HAP-1 (cell line): ENCODE results near the gene PCNX2.

ENCODE experiments used
- DNase-seq, 2 experiments: peaks; one replicate each; pipeline ENCODE4 v3.0.0-alpha.2; 2016 to 2020; ENCODE audit warnings: low spot score in 2 of 2
- H3K27me3 ChIP-seq: fragments of 250-450 bp; sonication (Bioruptor Pico); 2 replicates; pipeline ENCODE4 v1.5.1; 2020; ENCODE audit warnings: low read depth, mild to moderate bottlenecking, moderate library complexity
- H3K36me3 ChIP-seq: fragments of 250-450 bp; sonication (Bioruptor Pico); replicated peaks from 2 replicates; pipeline ENCODE4 v1.5.1; 2020; ENCODE audit warnings: mild to moderate bottlenecking
- H3K4me1 ChIP-seq: fragments of 250-450 bp; sonication (Bioruptor Pico); 2 replicates; pipeline ENCODE4 v1.5.1; 2020; ENCODE audit warnings: mild to moderate bottlenecking
- H3K4me3 ChIP-seq: fragments of 250-450 bp; sonication (Bioruptor Pico); 2 replicates; pipeline ENCODE4 v1.5.1; 2020; ENCODE audit warnings: mild to moderate bottlenecking, moderate library complexity
- H3K9me3 ChIP-seq: fragments of 250-450 bp; sonication (Bioruptor Pico); 2 replicates; pipeline ENCODE4 v1.5.1; 2020; ENCODE audit warnings: mild to moderate bottlenecking, moderate library complexity
- in situ Hi-C: fragments of 300-500 bp; cut with MboI; formaldehyde crosslinking; loops from 3 replicates; pipeline ENCODE4 v1.14.3; 2020; ENCODE audit warnings: low sequenced_read_pairs, inconsistent platforms, mixed read lengths

The PCNX2 gene

GRCh38 chr1:232982238-232982944 is 313.1 kb downstream of the PCNX2 start:
- Histone ChIP-seq H3K9me3 (no peaks in the 10 kb centered on the region), H3K4me1 (no peaks in the 10 kb centered on the region), H3K27me3 (no peaks in the 10 kb centered on the region), H3K36me3 (0 out of 2 replicates have a peak, but pooled peaks cover 3% of the 10 kb centered on the region), H3K4me3 (no peak overlapping the region)
- DNase-seq: no peak
- in situ Hi-C loops: no loop called here

DNA sequence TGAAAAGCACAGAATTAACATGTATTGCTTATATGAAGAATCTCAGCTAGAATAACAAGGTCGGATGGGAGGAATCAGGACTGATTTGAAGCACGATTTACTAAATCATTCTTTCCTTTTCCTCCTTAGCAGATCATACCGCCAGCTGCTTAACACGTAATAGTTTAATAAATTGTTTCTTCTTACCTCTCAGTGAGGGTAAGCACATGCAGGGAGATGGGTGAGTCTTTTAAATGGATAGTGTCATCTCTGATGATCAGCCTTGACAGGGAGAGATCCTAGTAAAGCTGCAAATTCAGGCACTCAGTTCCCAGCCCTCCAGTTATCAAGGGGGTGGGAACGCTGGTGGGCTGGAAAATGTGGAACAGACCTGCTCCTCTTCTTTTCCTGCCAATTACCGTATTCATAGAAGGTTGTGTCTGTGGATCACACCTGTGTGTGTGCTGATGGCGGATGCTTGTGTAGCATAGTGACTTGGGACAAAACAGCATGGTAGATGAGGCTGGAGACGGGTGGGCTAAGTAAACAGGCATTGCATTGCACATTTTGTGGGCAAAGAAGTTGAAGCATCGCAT is 314.5 kb downstream of the PCNX2 start:
- Histone ChIP-seq H3K36me3 (peaks cover 10% of the 10 kb centered on the region; the same call in 1 of the 2 replicates), H3K4me1 (no peaks in the 10 kb centered on the region)

DNA sequence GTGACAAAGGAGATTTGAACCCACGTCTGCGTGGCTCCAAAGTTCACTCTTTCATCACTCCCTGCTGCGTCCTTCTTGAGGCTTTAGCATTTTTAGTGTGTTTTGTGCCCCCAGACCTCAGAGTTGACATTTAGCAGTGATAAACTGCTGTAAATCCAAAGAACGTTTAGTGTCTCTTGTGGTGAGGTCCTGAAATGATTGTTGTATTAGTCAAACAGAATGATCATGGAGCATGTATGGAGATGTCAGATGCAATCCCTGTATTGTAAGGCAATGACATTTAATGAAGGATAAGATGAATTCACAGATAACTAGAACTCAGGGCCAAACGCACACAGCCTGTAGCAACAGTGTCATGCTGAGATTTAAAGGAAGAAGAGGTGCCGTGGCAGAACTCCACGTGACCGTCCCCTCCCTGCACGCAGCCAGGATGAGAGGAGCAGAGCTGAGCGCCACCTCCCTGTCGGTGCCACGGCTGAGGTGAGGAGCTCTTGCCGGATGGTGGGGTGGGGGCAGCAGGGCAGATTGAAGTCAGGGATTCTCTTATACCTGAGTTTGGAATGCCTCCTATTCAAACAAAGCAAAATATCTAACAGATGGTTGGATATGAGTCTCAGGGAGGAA is 315.1 kb downstream of the PCNX2 start:
- Histone ChIP-seq H3K9me3 (no peaks in the 10 kb centered on the region), H3K36me3 (peaks cover 11% of the 10 kb centered on the region), H3K4me3 (no peak overlapping the region), H3K4me1 (no peaks in the 10 kb centered on the region), H3K27me3 (no peaks in the 10 kb centered on the region)
- in situ Hi-C loops: no loop called here
- no peak for DNase-seq

More for the DNA sequence above, 314.5 kb downstream of the PCNX2 start:
- in situ Hi-C loops: no loop called here
- no peaks in the 10 kb centered on the region for H3K9me3 ChIP-seq
- no peaks in the 10 kb centered on the region for H3K27me3 ChIP-seq
- H3K4me3 ChIP-seq: no peak overlapping the region
- DNase-seq: no peak

DNA sequence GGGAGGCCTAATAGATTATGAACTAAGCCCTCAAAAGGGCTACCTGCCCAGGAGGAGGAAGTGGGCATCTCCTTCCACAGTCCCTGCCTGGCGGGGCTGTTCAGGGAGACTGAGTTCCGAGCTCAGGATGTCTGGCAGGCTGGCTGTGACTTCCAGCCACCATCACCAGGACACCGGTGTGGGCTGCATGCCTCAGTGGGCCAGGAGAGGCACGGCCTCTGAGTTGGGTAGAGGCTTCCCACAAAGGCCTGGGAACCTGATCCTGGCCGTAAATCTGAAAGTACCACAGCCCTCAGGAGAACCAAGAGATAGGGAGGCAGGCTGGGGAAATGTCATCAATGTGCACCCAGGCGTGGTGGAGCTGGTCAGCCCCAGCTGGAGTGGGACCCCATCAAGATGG is 316.0 kb downstream of the PCNX2 start:
- Histone ChIP-seq H3K27me3 (no peaks in the 10 kb centered on the region), H3K4me1 (no peaks in the 10 kb centered on the region), H3K9me3 (no peaks in the 10 kb centered on the region), H3K36me3 (peaks cover 15% of the 10 kb centered on the region), H3K4me3 (no peak overlapping the region)
- in situ Hi-C loops: no loop called here
- DNase-seq: no peak

DNA sequence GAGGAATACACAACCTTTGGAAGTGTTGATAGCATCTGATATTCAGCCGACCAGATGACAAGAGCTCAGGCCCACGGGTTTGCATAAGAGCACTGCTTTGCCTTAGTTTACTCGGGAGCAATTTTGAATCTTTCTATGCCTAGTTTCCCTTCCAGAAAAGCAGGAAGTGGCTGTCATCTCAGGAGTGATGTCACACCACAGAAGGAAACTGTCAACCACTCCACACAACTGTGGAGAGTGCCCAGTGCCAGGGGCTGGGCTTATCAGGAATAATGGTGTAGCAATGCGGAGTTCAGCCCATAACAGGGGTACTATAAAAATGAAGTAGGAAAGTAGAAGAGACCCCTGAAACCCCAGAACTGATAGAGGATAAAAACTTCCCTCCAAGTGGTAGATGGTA is 316.7 kb downstream of the PCNX2 start:
- Histone ChIP-seq H3K9me3 (0 out of 2 replicates have a peak, but pooled peaks cover 3% of the 10 kb centered on the region), H3K36me3 (peaks cover 20% of the 10 kb centered on the region), H3K27me3 (no peaks in the 10 kb centered on the region), H3K4me1 (no peaks in the 10 kb centered on the region), H3K4me3 (no peak overlapping the region)
- no peak for DNase-seq
- in situ Hi-C loops: no loop called here

DNA sequence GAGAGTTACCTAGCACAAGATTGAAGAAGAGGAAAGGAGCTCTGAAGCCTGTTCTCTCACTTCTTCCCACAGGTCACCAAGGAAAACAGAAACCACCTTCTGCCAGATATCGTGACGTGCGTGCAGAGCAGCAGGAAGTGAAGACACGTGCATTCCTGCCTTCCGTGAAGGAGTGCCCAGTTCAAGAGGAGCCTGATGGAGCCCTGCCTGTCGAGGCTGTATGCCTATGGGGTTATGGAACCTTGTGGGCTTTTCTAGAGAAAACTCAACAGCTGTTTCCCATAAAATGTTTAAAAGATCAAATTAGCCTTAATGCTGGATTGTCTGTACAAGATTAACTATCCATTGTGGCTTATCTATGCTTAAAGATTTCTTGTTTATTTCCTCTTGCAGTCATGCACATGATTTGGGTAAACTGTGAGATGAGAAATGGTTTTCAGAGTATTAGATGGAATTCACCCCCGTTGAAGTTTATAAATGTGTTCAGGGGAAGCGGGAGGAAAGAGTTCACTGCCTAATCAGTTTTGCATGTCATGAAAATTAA is 317.4 kb downstream of the PCNX2 start:
- 0 out of 2 replicates have a peak, but pooled peaks cover 3% of the 10 kb centered on the region for H3K9me3 ChIP-seq
- no peaks in the 10 kb centered on the region for H3K27me3 ChIP-seq
- no peak for DNase-seq
- peaks cover 26% of the 10 kb centered on the region for H3K36me3 ChIP-seq
- in situ Hi-C loops: no loop called here
- H3K4me3 ChIP-seq: no peak overlapping the region
- H3K4me1 ChIP-seq: no peaks in the 10 kb centered on the region

DNA sequence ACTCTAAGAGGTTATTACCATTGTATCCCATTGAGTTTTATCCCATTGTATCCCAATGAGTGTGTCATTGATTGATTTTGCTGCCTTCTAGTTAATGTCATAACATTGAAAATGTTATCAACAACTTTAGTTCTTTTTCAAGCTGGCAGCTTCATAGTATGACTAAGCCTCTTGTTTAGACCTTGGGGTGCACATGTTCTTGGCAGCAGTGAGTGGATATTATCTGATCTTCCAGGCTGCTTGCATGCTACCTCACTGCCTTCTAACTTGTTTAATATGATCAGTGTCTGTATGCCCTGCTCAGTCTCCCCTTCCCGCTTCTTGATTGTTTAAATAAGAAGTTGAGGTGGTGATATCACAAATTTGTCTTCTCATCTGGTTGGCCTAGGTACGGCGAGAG is 320.6 kb downstream of the PCNX2 start:
- in situ Hi-C loops: no loop called here

DNA sequence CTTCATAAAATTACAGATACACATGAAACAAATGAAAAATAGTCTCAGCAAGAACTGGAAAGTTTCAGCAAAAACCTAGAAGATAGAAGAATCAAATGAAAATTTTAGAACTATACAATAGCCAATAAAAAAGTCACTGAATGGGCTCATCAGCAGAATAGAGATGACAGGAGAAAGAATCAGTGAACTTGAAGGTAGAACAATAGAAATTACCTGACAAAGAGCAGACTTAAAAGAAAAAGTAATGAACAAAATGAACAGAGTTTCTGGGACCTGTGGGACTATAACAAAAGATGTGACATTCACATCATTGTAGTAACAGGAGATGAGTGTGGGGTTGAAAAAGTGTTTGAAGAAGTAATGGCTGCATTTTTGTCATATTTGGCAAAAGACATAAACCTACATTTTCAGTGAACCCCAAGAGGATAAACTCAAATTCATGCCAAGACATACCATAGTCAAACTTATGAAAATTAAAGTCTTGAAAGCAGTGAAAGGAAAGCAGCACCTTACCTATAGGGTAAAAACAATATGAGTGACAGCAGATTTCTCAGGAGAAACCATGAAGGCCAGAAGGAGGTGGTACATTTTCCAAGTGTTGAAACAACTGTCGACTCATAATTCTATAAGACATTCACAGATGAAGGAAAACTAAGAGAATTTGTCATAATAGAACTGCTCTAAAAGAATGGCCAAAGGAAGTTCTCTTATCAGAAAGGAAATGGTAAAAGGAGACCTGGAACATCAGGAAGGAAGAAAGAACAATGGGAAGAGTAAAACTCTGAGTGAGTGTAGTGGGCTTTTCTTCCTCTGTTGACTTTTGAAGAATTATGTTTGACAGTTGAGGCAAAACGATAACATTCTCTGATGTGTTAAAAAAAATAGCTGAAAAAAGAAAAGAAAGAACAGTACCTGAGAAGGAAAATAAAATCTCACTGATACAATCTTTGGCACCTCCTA is 321.6 kb downstream of the PCNX2 start:
- no peak overlapping the region for H3K4me3 ChIP-seq
- no peaks in the 10 kb centered on the region for H3K4me1 ChIP-seq
- in situ Hi-C loops: no loop called here
- no peak for DNase-seq
- peaks cover 34% of the 10 kb centered on the region for H3K36me3 ChIP-seq
- no peaks in the 10 kb centered on the region for H3K27me3 ChIP-seq
- 0 out of 2 replicates have a peak, but pooled peaks cover 3% of the 10 kb centered on the region for H3K9me3 ChIP-seq

More for the DNA sequence above, 320.6 kb downstream of the PCNX2 start:
- no peaks in the 10 kb centered on the region for H3K4me1 ChIP-seq
- H3K4me3 ChIP-seq: no peak overlapping the region
- DNase-seq: no peak
- 0 out of 2 replicates have a peak, but pooled peaks cover 3% of the 10 kb centered on the region for H3K9me3 ChIP-seq
- peaks cover 34% of the 10 kb centered on the region for H3K36me3 ChIP-seq
- no peaks in the 10 kb centered on the region for H3K27me3 ChIP-seq

DNA sequence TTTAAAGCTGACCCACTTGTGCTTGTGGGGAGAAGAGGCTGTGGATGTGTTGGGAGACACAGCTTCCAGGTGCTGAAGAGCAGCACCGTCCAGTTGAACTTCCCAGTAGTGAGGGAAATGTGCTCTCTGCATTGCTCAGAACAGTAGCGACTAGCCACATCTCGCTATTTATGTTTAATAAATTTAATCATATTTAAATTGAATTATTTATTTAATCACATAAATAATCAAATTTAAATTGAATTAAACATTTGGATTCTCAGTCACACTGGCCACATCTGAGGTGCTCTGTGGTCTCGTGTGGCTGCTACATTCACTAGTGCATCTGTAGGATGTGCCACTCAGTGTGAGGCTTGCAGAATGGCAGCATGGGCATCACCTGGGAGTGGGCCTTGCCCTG is 325.0 kb downstream of the PCNX2 start:
- Histone ChIP-seq H3K36me3 (peaks cover 26% of the 10 kb centered on the region), H3K27me3 (no peaks in the 10 kb centered on the region), H3K4me1 (no peaks in the 10 kb centered on the region), H3K4me3 (no peak overlapping the region), H3K9me3 (0 out of 2 replicates have a peak, but pooled peaks cover 3% of the 10 kb centered on the region)
- in situ Hi-C loops: no loop called here
- no peak for DNase-seq

GRCh38 chr1:232969799-232970198 is 325.7 kb downstream of the PCNX2 start:
- no peak for DNase-seq
- Histone ChIP-seq H3K4me3 (no peak overlapping the region), H3K4me1 (no peaks in the 10 kb centered on the region), H3K27me3 (no peaks in the 10 kb centered on the region), H3K9me3 (0 out of 2 replicates have a peak, but pooled peaks cover 3% of the 10 kb centered on the region), H3K36me3 (peaks cover 22% of the 10 kb centered on the region)
- in situ Hi-C loops: no loop called here

DNA sequence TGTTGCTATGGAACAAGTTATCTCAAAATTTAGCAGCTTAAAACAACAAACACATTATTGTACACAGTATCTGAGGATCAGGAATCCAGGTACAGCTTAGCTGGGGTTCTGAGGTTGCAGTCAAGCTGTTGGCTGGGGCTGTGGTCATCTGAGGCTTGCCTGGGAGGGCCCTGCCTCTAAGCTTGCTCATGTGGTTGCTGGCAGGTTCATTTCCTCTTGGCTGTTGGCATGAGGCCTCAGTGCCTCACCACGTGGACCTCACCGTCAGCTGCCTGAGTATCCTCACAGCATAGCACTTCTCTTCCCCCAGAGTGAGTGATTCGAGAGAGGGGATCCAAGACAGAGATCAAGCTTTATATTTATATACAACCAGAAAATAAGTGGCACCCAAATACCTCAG is 326.6 kb downstream of the PCNX2 start:
- H3K9me3 ChIP-seq: 0 out of 2 replicates have a peak, but pooled peaks cover 2% of the 10 kb centered on the region
- DNase-seq: no peak
- peaks cover 23% of the 10 kb centered on the region for H3K36me3 ChIP-seq
- H3K4me3 ChIP-seq: no peak overlapping the region
- in situ Hi-C loops: no loop called here
- H3K27me3 ChIP-seq: no peaks in the 10 kb centered on the region
- H3K4me1 ChIP-seq: no peaks in the 10 kb centered on the region

DNA sequence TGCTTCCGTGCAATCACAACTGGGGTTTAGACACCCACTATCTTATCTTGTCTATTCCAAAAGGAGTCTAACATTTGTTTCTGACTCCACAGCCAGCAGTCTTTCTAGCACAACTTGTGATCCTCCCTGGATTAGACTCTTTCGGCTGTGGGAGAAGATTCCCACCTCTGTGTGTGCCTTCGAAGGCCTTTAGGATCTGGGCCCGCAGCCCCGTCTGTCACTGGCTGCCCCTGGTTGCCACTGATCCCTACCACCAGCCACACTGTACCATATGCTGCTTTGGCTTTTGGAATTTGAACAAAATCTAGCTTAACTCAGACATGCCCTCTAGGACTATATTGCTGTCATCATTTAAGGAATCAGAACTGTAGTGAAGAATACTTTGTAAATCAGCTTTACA is 327.1 kb downstream of the PCNX2 start:
- H3K27me3 ChIP-seq: no peaks in the 10 kb centered on the region
- no peak for DNase-seq
- no peak overlapping the region for H3K4me3 ChIP-seq
- H3K9me3 ChIP-seq: no peaks in the 10 kb centered on the region
- H3K36me3 ChIP-seq: peaks cover 19% of the 10 kb centered on the region
- in situ Hi-C loops: no loop called here
- H3K4me1 ChIP-seq: no peaks in the 10 kb centered on the region

DNA sequence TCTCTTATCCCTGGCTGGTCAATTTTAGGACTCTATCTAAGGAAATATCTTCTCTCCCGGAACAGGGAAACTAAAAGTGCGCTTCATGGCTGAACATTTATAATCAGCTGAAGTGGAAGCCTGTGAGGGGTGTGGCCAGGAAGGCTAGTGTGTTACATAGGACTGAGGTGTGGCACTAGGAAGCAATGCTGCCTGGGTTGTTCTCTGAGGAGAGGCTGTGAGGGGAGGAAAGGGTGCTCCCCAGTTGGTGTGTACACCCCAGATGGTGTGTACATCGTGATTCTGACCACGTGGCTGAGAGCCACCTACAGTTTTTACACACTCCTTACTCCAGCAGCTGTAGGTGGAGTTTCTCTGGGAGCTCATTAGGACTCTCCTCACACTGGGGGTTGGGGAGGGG is 328.9 kb downstream of the PCNX2 start:
- DNase-seq: no peak
- Histone ChIP-seq H3K4me3 (no peak overlapping the region), H3K27me3 (no peaks in the 10 kb centered on the region), H3K36me3 (peaks cover 11% of the 10 kb centered on the region), H3K4me1 (no peaks in the 10 kb centered on the region), H3K9me3 (no peaks in the 10 kb centered on the region)
- in situ Hi-C loops: no loop called here
